H9 (cell line): ENCODE measurements around the gene CDH22. TPM values are rescaled to one million over a fixed set of nuclear protein-coding genes. Genes with fewer than 3 reads are reported as not detected.
A peak's percentile ranks its signal among the peaks of the same experiment; 100 is the strongest.

Experiments used
- DNase-seq: peaks from one replicate; pipeline ENCODE4 v3.0.0-alpha.2; 2017
- H2AFZ ChIP-seq: one replicate; pipeline ENCODE4 v1.6.1; 2013; ENCODE audit warnings: mild to moderate bottlenecking, low read length, control low read depth, moderate library complexity
- H2AK5ac ChIP-seq: 2 replicates; pipeline ENCODE4 v1.6.1; 2013; ENCODE audit warnings: low read length, control low read depth, mixed read lengths; ENCODE audit not compliant: insufficient read length
- H2BK120ac ChIP-seq: one replicate; pipeline ENCODE4 v1.6.1; 2013; ENCODE audit warnings: low read depth, mild to moderate bottlenecking, low read length, control low read depth, inconsistent platforms; ENCODE audit not compliant: poor library complexity, severe bottlenecking
- H2BK12ac ChIP-seq: 2 replicates; pipeline ENCODE4 v1.6.1; 2013; ENCODE audit warnings: low read length, control low read depth, mixed read lengths, low read depth; ENCODE audit not compliant: insufficient read length
- H2BK15ac ChIP-seq: 2 replicates; pipeline ENCODE4 v1.6.1; 2013; ENCODE audit warnings: low read depth, low read length, control low read depth
- H2BK20ac ChIP-seq: one replicate; pipeline ENCODE4 v1.6.1; 2013; ENCODE audit warnings: low read depth, mild to moderate bottlenecking, low read length, control low read depth, inconsistent platforms; ENCODE audit not compliant: poor library complexity, severe bottlenecking
- H2BK5ac ChIP-seq: 2 replicates; pipeline ENCODE4 v1.6.1; 2013; ENCODE audit warnings: low read length, control low read depth, mixed read lengths; ENCODE audit not compliant: insufficient read length
- H3K14ac ChIP-seq: 2 replicates; pipeline ENCODE4 v1.6.1; 2013; ENCODE audit warnings: low read length, control low read depth; ENCODE audit not compliant: insufficient read depth
- H3K18ac ChIP-seq: 2 replicates; pipeline ENCODE4 v1.6.1; 2013; ENCODE audit warnings: low read depth, mild to moderate bottlenecking, mixed read lengths, low read length, control low read depth; ENCODE audit not compliant: insufficient read length
- H3K23ac ChIP-seq: 2 replicates; pipeline ENCODE4 v1.6.1; 2013; ENCODE audit warnings: low read length, control low read depth, mixed read lengths, low read depth; ENCODE audit not compliant: insufficient read length
- H3K23me2 ChIP-seq: 2 replicates; pipeline ENCODE4 v1.6.1; 2013; ENCODE audit warnings: low read depth, mild to moderate bottlenecking, mixed read lengths, low read length, control low read depth; ENCODE audit not compliant: insufficient read length, poor library complexity, severe bottlenecking
- H3K27ac ChIP-seq: 2 replicates; pipeline ENCODE4 v1.5.1; 2013; ENCODE audit warnings: low read length, control low read depth, mixed read lengths, low read depth; ENCODE audit not compliant: insufficient read length
- H3K27me3 ChIP-seq: 2 replicates; pipeline ENCODE4 v1.6.1; 2013; ENCODE audit warnings: low read length, control low read depth, inconsistent platforms; ENCODE audit not compliant: insufficient read depth
- H3K4ac ChIP-seq: 2 replicates; pipeline ENCODE4 v1.6.1; 2013; ENCODE audit warnings: low read depth, mild to moderate bottlenecking, control low read depth, inconsistent platforms, low read length, moderate library complexity
- H3K4me1 ChIP-seq: 2 replicates; pipeline ENCODE4 v1.6.1; 2013; ENCODE audit warnings: low read length, control low read depth, inconsistent platforms; ENCODE audit not compliant: insufficient read depth
- H3K4me2 ChIP-seq: 2 replicates; pipeline ENCODE4 v1.6.1; 2013; ENCODE audit warnings: low read length, control low read depth, mixed read lengths; ENCODE audit not compliant: insufficient read length, insufficient read depth
- H3K56ac ChIP-seq: 2 replicates; pipeline ENCODE4 v1.6.1; 2013; ENCODE audit warnings: low read depth, mild to moderate bottlenecking, mixed read lengths, low read length, control low read depth; ENCODE audit not compliant: insufficient read length
- H3K79me1 ChIP-seq: 2 replicates; pipeline ENCODE4 v1.6.1; 2013; ENCODE audit warnings: low read depth, mild to moderate bottlenecking, moderate library complexity, low read length, control low read depth, inconsistent platforms; ENCODE audit not compliant: insufficient read depth, poor library complexity, severe bottlenecking
- H3K79me2 ChIP-seq: 2 replicates; pipeline ENCODE4 v1.6.1; 2013; ENCODE audit warnings: low read length, control low read depth, inconsistent platforms; ENCODE audit not compliant: insufficient read depth
- H3K9ac ChIP-seq: 2 replicates; pipeline ENCODE4 v1.6.1; 2013; ENCODE audit warnings: low read length, control low read depth, mixed read lengths; ENCODE audit not compliant: insufficient read length; ENCODE audit errors: extremely low read depth
- H3K9me3 ChIP-seq: one replicate; pipeline ENCODE4 v1.6.1; 2013; ENCODE audit warnings: low read depth, low read length, inconsistent platforms; ENCODE audit not compliant: control insufficient read depth
- H3T11ph ChIP-seq: one replicate; pipeline ENCODE4 v1.6.1; 2013; ENCODE audit warnings: mild to moderate bottlenecking, low read length, control low read depth, inconsistent platforms
- H4K20me1 ChIP-seq: one replicate; pipeline ENCODE4 v1.6.1; 2013; ENCODE audit not compliant: control insufficient read depth, insufficient read length, insufficient read depth
- H4K5ac ChIP-seq: 2 replicates; pipeline ENCODE4 v1.6.1; 2013; ENCODE audit warnings: low read depth, mild to moderate bottlenecking, mixed read lengths, low read length, control low read depth; ENCODE audit not compliant: insufficient read length
- H4K8ac ChIP-seq: replicated peaks from 2 replicates; pipeline ENCODE4 v1.6.1; 2013; ENCODE audit warnings: low read length, control low read depth, mixed read lengths, low read depth; ENCODE audit not compliant: insufficient read length
- H4K91ac ChIP-seq: 2 replicates; pipeline ENCODE4 v1.6.1; 2013; ENCODE audit warnings: low read depth, mild to moderate bottlenecking, moderate library complexity, mixed read lengths, low read length, control low read depth; ENCODE audit not compliant: insufficient read length
- H3K27ac Mint-ChIP-seq, 3 experiments: 2 replicates in 2 of 3; 3 replicates in 1 of 3; pipeline ENCODE4 v1.8.0; 2020 to 2021; ENCODE audit warnings: mixed read lengths in 3 of 3, mild to moderate bottlenecking in 1 of 3, moderate library complexity in 1 of 3
- H3K27me3 Mint-ChIP-seq: 2 replicates; pipeline ENCODE4 v1.8.0; 2021; ENCODE audit warnings: low read depth, mild to moderate bottlenecking, moderate library complexity, mixed read lengths
- H3K36me3 Mint-ChIP-seq, 3 experiments: 2 replicates in 2 of 3; 3 replicates in 1 of 3; pipeline ENCODE4 v1.8.0; 2020 to 2021; ENCODE audit warnings: low read depth in 3 of 3, mixed read lengths in 3 of 3; ENCODE audit not compliant: insufficient read depth in 1 of 3
- H3K4me1 Mint-ChIP-seq, 2 experiments: 2 replicates each; pipeline ENCODE4 v1.8.0; 2020; ENCODE audit warnings: mixed read lengths in 2 of 2
- H3K4me3 Mint-ChIP-seq, 2 experiments: 2 replicates in 1 of 2; 3 replicates in 1 of 2; pipeline ENCODE4 v1.8.0; 2020 to 2021; ENCODE audit warnings: mild to moderate bottlenecking in 2 of 2, mixed read lengths in 2 of 2, moderate library complexity in 1 of 2
- H3K9me3 Mint-ChIP-seq, 2 experiments: 2 replicates in 1 of 2; 3 replicates in 1 of 2; pipeline ENCODE4 v1.8.0; 2020; ENCODE audit warnings: mild to moderate bottlenecking in 2 of 2, mixed read lengths in 2 of 2, moderate library complexity in 1 of 2
- WGBS: extraction: QIAGEN DNeasy Blood & Tissue Kit; methylation state at CpG from one replicate; pipeline ENCODE4 v1.1.7; 2013; ENCODE audit warnings: missing lambda C conversion rate, low lambda C conversion rate, mixed read lengths; ENCODE audit not compliant: insufficient read length; ENCODE audit errors: extremely low coverage; 5-methylcytosine and 5-hydroxymethylcytosine counted together
- total RNA-seq: library from RNA; stranded (reverse); gene quantifications from 2 replicates; pipeline ENCODE4 v1.2.1, GENCODE V29; 2021
- TF ChIP-seq, protein P1 (sequence below): fragments of 200-600 bp; sonication (generic); conservative IDR thresholded peaks from 3 replicates; pipeline ENCODE4 v1.8.0; 2021; ENCODE audit warnings: antibody characterized with exemption, mild to moderate bottlenecking

CDH22 gene
- total RNA-seq, 1 experiment from 2014 or later: not detected

GRCh38 chr20:46343975-46344357 lies 35.7 kb upstream of the CDH22 start:
- TF ChIP-seq, protein P1, sequence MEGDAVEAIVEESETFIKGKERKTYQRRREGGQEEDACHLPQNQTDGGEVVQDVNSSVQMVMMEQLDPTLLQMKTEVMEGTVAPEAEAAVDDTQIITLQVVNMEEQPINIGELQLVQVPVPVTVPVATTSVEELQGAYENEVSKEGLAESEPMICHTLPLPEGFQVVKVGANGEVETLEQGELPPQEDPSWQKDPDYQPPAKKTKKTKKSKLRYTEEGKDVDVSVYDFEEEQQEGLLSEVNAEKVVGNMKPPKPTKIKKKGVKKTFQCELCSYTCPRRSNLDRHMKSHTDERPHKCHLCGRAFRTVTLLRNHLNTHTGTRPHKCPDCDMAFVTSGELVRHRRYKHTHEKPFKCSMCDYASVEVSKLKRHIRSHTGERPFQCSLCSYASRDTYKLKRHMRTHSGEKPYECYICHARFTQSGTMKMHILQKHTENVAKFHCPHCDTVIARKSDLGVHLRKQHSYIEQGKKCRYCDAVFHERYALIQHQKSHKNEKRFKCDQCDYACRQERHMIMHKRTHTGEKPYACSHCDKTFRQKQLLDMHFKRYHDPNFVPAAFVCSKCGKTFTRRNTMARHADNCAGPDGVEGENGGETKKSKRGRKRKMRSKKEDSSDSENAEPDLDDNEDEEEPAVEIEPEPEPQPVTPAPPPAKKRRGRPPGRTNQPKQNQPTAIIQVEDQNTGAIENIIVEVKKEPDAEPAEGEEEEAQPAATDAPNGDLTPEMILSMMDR: no peak
- H2BK15ac ChIP-seq: no peak overlapping the region
- no peak overlapping the region for H3K56ac ChIP-seq
- WGBS: no CpG with 5 or more reads among the region's 2 CpGs
- H3K79me1 ChIP-seq: no peaks in the 10 kb centered on the region
- H4K5ac ChIP-seq: no peak overlapping the region
- no peak overlapping the region for H2AFZ ChIP-seq
- H2BK5ac ChIP-seq: no peak overlapping the region
- no peaks in the 10 kb centered on the region for H4K20me1 ChIP-seq
- no peak overlapping the region for H4K91ac ChIP-seq
- no peak overlapping the region for H2BK20ac ChIP-seq
- no peak overlapping the region for H3T11ph ChIP-seq
- no peak overlapping the region for H3K14ac ChIP-seq
- H2AK5ac ChIP-seq: no peak overlapping the region
- no peak overlapping the region for H3K4me2 ChIP-seq
- Mint-ChIP-seq H3K27ac (peak overlapping the region in 1 of 3 experiments; percentile 44; a peak in 1 of 7 replicates), H3K4me3 (no peak overlapping the region), H3K4me1 (peaks cover 18 to 45% of the 10 kb centered on the region in 2 experiments), H3K27me3 (peaks cover 68% of the 10 kb centered on the region), H3K36me3 (peaks cover 0 to 7% (median 3%) of the 10 kb centered on the region in 3 experiments; a peak in 3 of 7 replicates), H3K9me3 (no peaks in the 10 kb centered on the region)
- H3K9ac ChIP-seq: no peak overlapping the region
- no peak overlapping the region for H3K18ac ChIP-seq
- H3K4me1 ChIP-seq: no peaks in the 10 kb centered on the region
- no peaks in the 10 kb centered on the region; the same call in 1 of the 2 replicates for H3K27me3 ChIP-seq
- no peaks in the 10 kb centered on the region for H3K9me3 ChIP-seq
- DNase-seq: no peak
- H2BK12ac ChIP-seq: no peak overlapping the region
- H4K8ac ChIP-seq: no peak overlapping the region
- no peak overlapping the region for H2BK120ac ChIP-seq
- no peaks in the 10 kb centered on the region for H3K79me2 ChIP-seq
- no peaks in the 10 kb centered on the region for H3K23me2 ChIP-seq
- H3K23ac ChIP-seq: no peak overlapping the region
- no peak overlapping the region for H3K4ac ChIP-seq
- H3K27ac ChIP-seq: no peak overlapping the region
